ENCODE data around the gene ZNF417. TPM values are rescaled to one million over a fixed set of nuclear protein-coding genes. Genes with fewer than 3 reads are reported as not detected.
A peak's percentile ranks its signal among the peaks of the same experiment; 100 is the strongest.

ZNF417 gene
- total and polyA plus RNA-seq, 2 of the 13 experiments (the other 11 are each of a cell fraction or from before 2014, with no cell fraction given): 2.9 to 13.7 TPM

GRCh38 chr19:57947419-57948134 is 31.2 kb upstream of the ZNF417 start, which contains the start of gene ZNF256 (continued):
- TF ChIP-seq ZNF781 (CRISPR knock-in tag; IDR thresholded peaks at IDR 0.05; ENCODE audit: borderline replicate concordance, not compliant biosample characterization) (peak; percentile 54), ZNF33A (CRISPR knock-in tag; IDR thresholded peaks at IDR 0.05; ENCODE audit: borderline replicate concordance) (0 out of 2 replicates have a peak, but pooled peaks have one; percentile 74), AKNA (CRISPR knock-in tag; IDR thresholded peaks at IDR 0.05; ENCODE audit: borderline replicate concordance) (no peak; the same call in 1 of the 2 replicates), ARID3A (IDR thresholded peaks at IDR 0.05; ENCODE audit: low read depth, low read length) (no peak), ZMYM3 (CRISPR knock-in tag; IDR thresholded peaks at IDR 0.05) (peak; percentile 66; the same call in 1 of the 2 replicates), ZNF577 (CRISPR knock-in tag; IDR thresholded peaks at IDR 0.05; ENCODE audit: borderline replicate concordance, low read depth) (no peak), POLR2A (IDR thresholded peaks at IDR 0.05; ENCODE audit: insufficient read depth in 1 of 2, low read depth in 2 of 2, low read length in 2 of 2) (peak; percentile 55 to 60; a peak in 3 of 4 replicates), STAT5B (CRISPR knock-in tag; IDR thresholded peaks at IDR 0.05) (no peak), SSRP1 (CRISPR knock-in tag; IDR thresholded peaks at IDR 0.05) (no peak), FOXP4 (CRISPR knock-in tag; IDR thresholded peaks at IDR 0.05) (no peak), DPF2 (CRISPR knock-in tag; IDR thresholded peaks at IDR 0.05; ENCODE audit: borderline replicate concordance, low read depth) (no peak), ZNF761 (CRISPR knock-in tag; conservative IDR thresholded peaks at IDR 0.05) (peak; percentile 84), ZNF512 (CRISPR knock-in tag; IDR thresholded peaks at IDR 0.05) (no peak), EP300 (IDR thresholded peaks at IDR 0.05; ENCODE audit: low read depth in 2 of 2, low read length in 2 of 2) (no peak), EP300 (CRISPR knock-in tag; IDR thresholded peaks at IDR 0.05; ENCODE audit: borderline replicate concordance) (no peak), KLF13 (CRISPR knock-in tag; IDR thresholded peaks at IDR 0.05) (no peak), KDM5A (IDR thresholded peaks at IDR 0.05; ENCODE audit: borderline replicate concordance, low read length) (peak; percentile 64), MEIS2 (CRISPR knock-in tag; IDR thresholded peaks at IDR 0.05) (0 out of 2 replicates have a peak, but pooled peaks have one; percentile 13)

Measured in HepG2 (cell line).